RWPE2 (cell line): ENCODE data around the gene KIF21B.

Experiments
- ATAC-seq: fragments of 200-7000 bp; cut with Tn5 transposase; 3 replicates; pipeline ENCODE4 v1.9.1; 2021; ENCODE audit warnings: low read depth
- DNase-seq: peaks from one replicate; pipeline ENCODE4 v3.0.0-alpha.2; 2020; ENCODE audit warnings: low spot score
- H3K27ac ChIP-seq: fragments of 450-650 bp; 2 replicates; pipeline ENCODE4 v1.5.1; 2017; ENCODE audit warnings: mild to moderate bottlenecking; ENCODE audit not compliant: poor library complexity, severe bottlenecking
- H3K27me3 ChIP-seq: fragments of 250-450 bp; sonication (Bioruptor Pico); 2 replicates; pipeline ENCODE4 v1.5.1; 2021; ENCODE audit warnings: mild to moderate bottlenecking, moderate library complexity; ENCODE audit not compliant: insufficient read depth, poor library complexity, severe bottlenecking
- H3K36me3 ChIP-seq: fragments of 250-450 bp; sonication (Bioruptor Pico); 2 replicates; pipeline ENCODE4 v1.5.1; 2020; ENCODE audit warnings: low read depth, mild to moderate bottlenecking, moderate library complexity
- H3K4me1 ChIP-seq: fragments of 250-450 bp; sonication (Bioruptor Pico); 2 replicates; pipeline ENCODE4 v1.5.1; 2021; ENCODE audit warnings: mild to moderate bottlenecking, moderate library complexity; ENCODE audit not compliant: insufficient read depth, poor library complexity, severe bottlenecking
- H3K4me3 ChIP-seq: fragments of 250-450 bp; sonication (Bioruptor Pico); 2 replicates; pipeline ENCODE4 v1.5.1; 2021; ENCODE audit warnings: mild to moderate bottlenecking, moderate library complexity; ENCODE audit not compliant: severe bottlenecking
- H3K9me3 ChIP-seq: fragments of 250-450 bp; sonication (Bioruptor Pico); 2 replicates; pipeline ENCODE4 v1.5.1; 2021; ENCODE audit warnings: mild to moderate bottlenecking, moderate library complexity; ENCODE audit not compliant: severe bottlenecking
- CTCF ChIP-seq: fragments of 450-650 bp; IDR thresholded peaks from one replicate; pipeline ENCODE4 v1.5.1; 2017; ENCODE audit warnings: mild to moderate bottlenecking, moderate library complexity; ENCODE audit not compliant: poor library complexity, severe bottlenecking

KIF21B gene

DNA sequence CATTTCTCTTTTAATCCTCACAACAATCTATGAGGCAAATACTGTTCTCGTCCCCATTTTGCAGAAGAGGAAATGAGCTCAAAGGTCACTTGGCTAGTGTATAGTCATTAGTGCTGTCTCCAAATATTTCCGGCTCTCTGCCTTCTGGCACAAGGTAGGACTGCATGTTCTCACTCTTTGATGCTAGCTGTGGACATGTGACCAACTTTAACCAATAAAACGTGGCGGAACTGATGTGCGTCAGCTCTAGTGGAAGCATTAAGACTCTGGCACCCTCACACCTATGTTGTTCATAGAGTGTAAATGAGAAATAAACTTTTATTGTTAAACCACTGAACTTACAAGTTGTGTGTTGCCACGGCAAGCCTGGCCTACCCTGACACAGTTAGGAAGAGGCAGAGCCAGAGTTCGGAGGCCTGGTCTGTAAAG, 5.0 kb upstream of the KIF21B start:
- DNase-seq (no peak), ATAC-seq (no peak)
- H3K27ac ChIP-seq, result no peak overlapping the region
- no peak for TF ChIP-seq CTCF
- H3K9me3 ChIP-seq, result no peaks in the 10 kb centered on the region
- H3K4me1 ChIP-seq, result no peaks in the 10 kb centered on the region
- H3K4me3 ChIP-seq, result no peak overlapping the region
- H3K36me3 ChIP-seq, result no peaks in the 10 kb centered on the region
- H3K27me3 ChIP-seq, result no peaks in the 10 kb centered on the region

DNA sequence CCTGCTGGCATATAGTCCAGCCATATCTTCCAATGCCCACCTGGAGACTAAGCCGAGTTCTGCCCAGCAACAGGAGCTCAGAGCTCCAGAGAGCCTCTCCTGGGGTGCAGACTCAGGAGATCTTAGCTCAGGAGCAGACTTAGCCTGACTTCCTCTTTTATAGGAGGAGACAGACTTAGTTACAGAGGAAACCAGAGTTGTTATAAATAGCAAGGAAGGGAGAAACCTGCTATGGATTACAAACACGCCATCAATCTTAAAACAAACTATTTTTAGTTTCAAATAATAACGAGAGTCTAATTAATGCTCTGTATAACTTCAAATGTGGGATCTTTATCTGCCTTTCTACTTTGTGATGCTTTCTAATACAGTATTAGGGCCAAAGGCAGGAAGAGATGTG, 3.3 kb upstream of the KIF21B start:
- H3K36me3 ChIP-seq, result no peaks in the 10 kb centered on the region
- no peaks in the 10 kb centered on the region for H3K9me3 ChIP-seq
- no peak overlapping the region for H3K4me3 ChIP-seq
- no peak for TF ChIP-seq CTCF
- H3K27ac ChIP-seq, result no peak overlapping the region
- DNase-seq (no peak), ATAC-seq (no peak)
- no peaks in the 10 kb centered on the region for H3K27me3 ChIP-seq
- H3K4me1 ChIP-seq, result no peaks in the 10 kb centered on the region

DNA sequence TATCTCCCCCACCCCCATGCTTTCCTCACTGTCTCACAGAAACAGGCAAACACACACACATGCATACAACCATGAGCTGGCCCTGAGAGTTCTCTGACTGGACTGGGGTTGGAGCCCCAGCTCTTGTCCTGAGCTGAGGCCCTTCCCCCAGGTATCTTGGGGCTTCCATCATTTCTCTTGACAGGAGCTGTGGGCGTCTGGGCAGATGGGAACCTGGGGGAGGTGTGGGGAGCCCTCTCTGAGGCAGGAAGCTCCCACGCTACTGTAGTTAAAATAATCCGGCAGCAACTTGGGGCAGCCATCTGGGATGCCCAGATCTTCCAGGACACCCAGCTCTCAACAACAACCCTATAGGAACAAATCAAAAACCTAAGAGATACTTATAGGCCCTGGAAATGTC, 2.7 kb upstream of the KIF21B start:
- no peak for ATAC-seq
- Histone ChIP-seq H3K4me1 (no peaks in the 10 kb centered on the region), H3K27ac (no peak overlapping the region), H3K36me3 (no peaks in the 10 kb centered on the region), H3K9me3 (no peaks in the 10 kb centered on the region), H3K4me3 (no peak overlapping the region), H3K27me3 (no peaks in the 10 kb centered on the region)
- TF ChIP-seq CTCF, result no peak
- no peak for DNase-seq

- Histone ChIP-seq H3K36me3 (no peaks in the 10 kb centered on the region), H3K27ac (no peak overlapping the region), H3K4me3 (no peak overlapping the region), H3K9me3 (no peaks in the 10 kb centered on the region), H3K27me3 (no peaks in the 10 kb centered on the region), H3K4me1 (no peaks in the 10 kb centered on the region)
- no peak for TF ChIP-seq CTCF
- DNase-seq (no peak), ATAC-seq (no peak)
Observed at GRCh38 chr1:201025571-201026002, 2.1 kb upstream of the KIF21B start.

DNA sequence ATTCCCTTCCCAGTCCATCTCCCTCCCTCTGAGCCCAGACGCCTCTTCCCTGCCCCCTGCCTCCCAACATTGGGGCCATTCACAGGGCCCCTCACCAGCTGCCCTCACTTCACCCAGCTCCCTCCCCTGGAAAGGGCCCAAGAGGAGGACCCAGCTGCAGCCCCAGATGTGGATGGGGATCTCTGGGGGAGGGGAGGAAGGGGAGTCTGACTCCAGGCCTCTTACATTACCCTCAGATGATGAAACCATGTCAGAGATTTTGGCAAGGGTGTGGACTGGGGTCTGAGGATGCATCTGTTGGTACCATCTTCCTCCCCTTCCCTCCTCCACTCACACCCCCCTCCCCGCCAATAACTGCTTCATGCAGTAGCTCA, 1.1 kb upstream of the KIF21B start:
- Histone ChIP-seq H3K36me3 (no peaks in the 10 kb centered on the region), H3K4me1 (peaks cover 7% of the 10 kb centered on the region), H3K9me3 (no peaks in the 10 kb centered on the region), H3K4me3 (no peak overlapping the region), H3K27ac (no peak overlapping the region), H3K27me3 (no peaks in the 10 kb centered on the region)
- ATAC-seq (no peak), DNase-seq (no peak)
- TF ChIP-seq CTCF, result no peak
